ENCODE measurements around the gene GLUD1.
"Not testable (repeated sequence)": the region's sequence is repeated elsewhere in the genome, so short reads cannot be mapped to it uniquely, and the experiment has no call there.

DNA sequence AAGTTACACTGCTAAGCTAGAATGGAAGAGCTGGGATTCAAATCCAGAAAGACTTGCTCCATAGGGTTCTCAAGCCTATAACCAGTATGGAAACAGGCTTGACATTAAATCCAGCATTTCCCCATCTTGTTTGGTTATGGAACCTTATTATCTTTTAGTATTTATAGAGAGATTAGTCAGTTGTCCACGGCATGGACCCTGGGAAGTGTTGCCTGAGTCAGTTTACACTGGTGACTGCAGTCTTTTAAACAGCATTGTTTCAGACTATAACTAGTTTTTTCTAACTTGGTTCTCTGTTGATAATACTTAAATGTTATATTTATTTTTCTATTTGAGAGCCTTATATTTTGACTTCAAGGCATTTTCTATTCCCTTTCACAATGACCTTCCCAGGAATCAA is 23.5 kb upstream of the GLUD1 start:
- TF ChIP-seq, protein P1, sequence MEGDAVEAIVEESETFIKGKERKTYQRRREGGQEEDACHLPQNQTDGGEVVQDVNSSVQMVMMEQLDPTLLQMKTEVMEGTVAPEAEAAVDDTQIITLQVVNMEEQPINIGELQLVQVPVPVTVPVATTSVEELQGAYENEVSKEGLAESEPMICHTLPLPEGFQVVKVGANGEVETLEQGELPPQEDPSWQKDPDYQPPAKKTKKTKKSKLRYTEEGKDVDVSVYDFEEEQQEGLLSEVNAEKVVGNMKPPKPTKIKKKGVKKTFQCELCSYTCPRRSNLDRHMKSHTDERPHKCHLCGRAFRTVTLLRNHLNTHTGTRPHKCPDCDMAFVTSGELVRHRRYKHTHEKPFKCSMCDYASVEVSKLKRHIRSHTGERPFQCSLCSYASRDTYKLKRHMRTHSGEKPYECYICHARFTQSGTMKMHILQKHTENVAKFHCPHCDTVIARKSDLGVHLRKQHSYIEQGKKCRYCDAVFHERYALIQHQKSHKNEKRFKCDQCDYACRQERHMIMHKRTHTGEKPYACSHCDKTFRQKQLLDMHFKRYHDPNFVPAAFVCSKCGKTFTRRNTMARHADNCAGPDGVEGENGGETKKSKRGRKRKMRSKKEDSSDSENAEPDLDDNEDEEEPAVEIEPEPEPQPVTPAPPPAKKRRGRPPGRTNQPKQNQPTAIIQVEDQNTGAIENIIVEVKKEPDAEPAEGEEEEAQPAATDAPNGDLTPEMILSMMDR (IDR thresholded peaks at IDR 0.05; ENCODE audit: insufficient read depth, low read depth, low read length) = not testable (repeated sequence)
- not testable (repeated sequence) for TF ChIP-seq EZH2 (IDR thresholded peaks at IDR 0.05; ENCODE audit: insufficient read depth, low read length)

Data from astrocyte (in vitro differentiated cells and primary cell).